Stimulated activated CD4-positive, alpha-beta T cell treated with anti-CD3 and anti-CD28 coated beads, TNF-alpha, amount 100 ng/mL, for 1 hour (primary cell): Measurements from ENCODE around the gene SREBF2.

ENCODE experiments used
- DNase-seq, 3 donors: peaks; one replicate each; pipeline ENCODE4 v3.0.0-alpha.2; 2020; ENCODE audit warnings: low read depth in 3 of 3, low spot score in 1 of 3

The SREBF2 gene

GRCh38 chr22:41875531-41876270 lies 42.8 kb downstream of the SREBF2 start:
- no peak for DNase-seq

- no peak for DNase-seq
Measured at GRCh38 chr22:41876275-41876674, 43.4 kb downstream of the SREBF2 start.

- DNase-seq = no peak
Measured at GRCh38 chr22:41876675-41877074, 43.8 kb downstream of the SREBF2 start.

GRCh38 chr22:41880653-41881052 lies 47.7 kb downstream of the SREBF2 start:
- no peak for DNase-seq

- DNase-seq = no peak
Measured at GRCh38 chr22:41883400-41883799, 50.5 kb downstream of the SREBF2 start.

- DNase-seq = no peak
Measured at GRCh38 chr22:41885116-41885515, 52.2 kb downstream of the SREBF2 start.

GRCh38 chr22:41885516-41885915 lies 52.6 kb downstream of the SREBF2 start:
- DNase-seq = no peak

GRCh38 chr22:41888627-41889200 lies 55.8 kb downstream of the SREBF2 start:
- DNase-seq = no peak

GRCh38 chr22:41891407-41891806 lies 58.5 kb downstream of the SREBF2 start:
- no peak for DNase-seq

GRCh38 chr22:41892721-41893120 lies 59.8 kb downstream of the SREBF2 start:
- no peak for DNase-seq

GRCh38 chr22:41893591-41894375 lies 60.9 kb downstream of the SREBF2 start:
- DNase-seq = no peak

GRCh38 chr22:41898645-41899044 lies 65.7 kb downstream of the SREBF2 start:
- no peak for DNase-seq

GRCh38 chr22:41899110-41899509 lies 66.2 kb downstream of the SREBF2 start:
- DNase-seq = no peak

- no peak for DNase-seq
Measured at GRCh38 chr22:41899992-41900651, 67.2 kb downstream of the SREBF2 start.

GRCh38 chr22:41900652-41901312 lies 67.9 kb downstream of the SREBF2 start:
- DNase-seq = no peak

- DNase-seq = no peak
Measured at GRCh38 chr22:41902016-41902415, 69.1 kb downstream of the SREBF2 start.

GRCh38 chr22:41902932-41903421 lies 70.1 kb downstream of the SREBF2 start:
- DNase-seq = no peak

GRCh38 chr22:41904450-41905410 lies 71.8 kb downstream of the SREBF2 start:
- no peak for DNase-seq

- no peak for DNase-seq
Measured at GRCh38 chr22:41905411-41906202, 72.7 kb downstream of the SREBF2 start.
